OCI-M2 (cell line): ENCODE data around the gene GDF7.
A peak's percentile ranks its signal among the peaks of the same experiment; 100 is the strongest.

Experiments used
- DNase-seq: peaks from one replicate; lab custom pipeline; 2025; ENCODE audit not compliant: unreplicated experiment; lab: John Stamatoyannopoulos, UW

The GDF7 gene

GRCh38 chr2:20660506-20661420, 6.2 kb upstream of the GDF7 start:
- no peak for DNase-seq

- DNase-seq: peak; percentile 25
Measured at GRCh38 chr2:20661421-20662307, 5.3 kb upstream of the GDF7 start.

- DNase-seq: no peak
Measured at GRCh38 chr2:20662308-20662937, 4.5 kb upstream of the GDF7 start.

- no peak for DNase-seq
Measured at GRCh38 chr2:20663196-20664070, 3.5 kb upstream of the GDF7 start.

- DNase-seq: no peak
Measured at GRCh38 chr2:20664071-20664390, 2.9 kb upstream of the GDF7 start.

- no peak for DNase-seq
Measured at GRCh38 chr2:20664431-20665242, 2.3 kb upstream of the GDF7 start.

GRCh38 chr2:20665243-20666004, 1.5 kb upstream of the GDF7 start:
- DNase-seq: no peak

GRCh38 chr2:20666005-20666303, 990 bp upstream of the GDF7 start:
- no peak for DNase-seq

GRCh38 chr2:20667151-20667530, 197 bp downstream of the GDF7 start:
- no peak for DNase-seq

- DNase-seq: no peak
Measured at GRCh38 chr2:20667531-20668401, 822 bp downstream of the GDF7 start.

- no peak for DNase-seq
Measured at GRCh38 chr2:20668451-20668850, 1.5 kb downstream of the GDF7 start.

- no peak for DNase-seq
Measured at GRCh38 chr2:20668871-20669475, 2.0 kb downstream of the GDF7 start.

GRCh38 chr2:20669562-20670314, 2.8 kb downstream of the GDF7 start:
- no peak for DNase-seq

GRCh38 chr2:20670315-20671035, 3.5 kb downstream of the GDF7 start:
- DNase-seq: no peak

GRCh38 chr2:20671036-20671735, 4.2 kb downstream of the GDF7 start:
- no peak for DNase-seq

- DNase-seq: no peak
Measured at GRCh38 chr2:20671736-20672080, 4.8 kb downstream of the GDF7 start.
